ENCODE measurements around the gene CSF2RB. TPM values are rescaled to one million over a fixed set of nuclear protein-coding genes. Genes with fewer than 3 reads are reported as not detected.

CSF2RB gene
- total and polyA plus RNA-seq, 10 of the 15 experiments (the other 5 are each of a cell fraction or from before 2014, with no cell fraction given) = 0.82 to 12.5 (median 5.4) TPM

DNA sequence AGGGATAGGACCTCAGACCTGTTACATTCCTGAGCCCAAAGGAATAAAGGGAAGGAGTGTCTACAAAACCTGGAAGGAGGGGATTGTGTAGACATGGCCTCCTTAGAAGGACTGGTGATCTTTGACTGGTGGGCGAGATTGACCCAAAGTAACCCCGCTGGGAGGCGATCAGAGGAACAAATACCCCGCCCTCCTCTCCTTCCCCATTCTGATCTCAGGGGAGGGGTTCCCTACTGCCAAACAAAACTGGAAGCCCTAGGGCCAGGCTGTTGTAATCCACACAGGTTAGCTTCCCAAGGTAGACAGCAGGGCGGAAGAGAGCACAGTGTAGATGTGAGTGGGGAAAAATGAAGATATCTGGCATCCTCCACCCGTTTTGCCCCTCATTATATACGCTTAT, 28.0 kb upstream of the CSF2RB start (continued):
- TF ChIP-seq CTCF (IDR thresholded peaks at IDR 0.05 in 2 of 3, conservative IDR thresholded peaks at IDR 0.05 in 1 of 3; ENCODE audit: control insufficient read depth in 2 of 3, extremely low read depth in 1 of 3, insufficient read depth in 1 of 3, low read depth in 3 of 3, low read length in 3 of 3) (no peak), GABPA (IDR thresholded peaks at IDR 0.05; ENCODE audit: low read depth) (no peak), WRNIP1 (IDR thresholded peaks at IDR 0.05; ENCODE audit: borderline replicate concordance, low read depth, low read length) (no peak), EP300 (IDR thresholded peaks at IDR 0.05; ENCODE audit: borderline replicate concordance in 1 of 2, control insufficient read depth in 1 of 2, low read depth in 2 of 2, low read length in 2 of 2) (no peak), SIN3A (IDR thresholded peaks at IDR 0.05; ENCODE audit: low read depth, low read length) (no peak)

- BruUV-seq (replicated peaks) = no TSS peak
- Histone ChIP-seq H3K4me3 (no peak overlapping the region), H3K9ac (ENCODE audit: control insufficient read depth, insufficient read depth, low read length) (no peak overlapping the region), H3K27ac (ENCODE audit: control insufficient read depth, insufficient read depth) (no peak overlapping the region), H3K27me3 (replicated peaks in 1 of 2; ENCODE audit: control insufficient read depth in 2 of 2, insufficient read depth in 2 of 2, low read length in 1 of 2) (no peaks in the 10 kb centered on the region), H3K36me3 (ENCODE audit: control insufficient read depth in 2 of 2, insufficient read depth in 2 of 2, low read length in 1 of 2) (no peaks in the 10 kb centered on the region), H3K79me2 (ENCODE audit: control insufficient read depth, insufficient read depth, low read length) (no peaks in the 10 kb centered on the region), H3K4me1 (ENCODE audit: control insufficient read depth, insufficient read depth, low read length) (no peaks in the 10 kb centered on the region), H3K9me3 (replicated peaks; ENCODE audit: control insufficient read depth, insufficient read depth, low read length) (peaks cover 5% of the 10 kb centered on the region; the same call in 2 of the 3 replicates), H3K4me2 (ENCODE audit: control insufficient read depth, insufficient read depth) (no peak overlapping the region), H2AFZ (ENCODE audit: control insufficient read depth, low read depth, low read length) (no peak overlapping the region), H4K20me1 (ENCODE audit: control insufficient read depth, insufficient read depth) (no peaks in the 10 kb centered on the region)
- DNase-seq (ENCODE audit: low read depth, low spot score) (no peak), FAIRE-seq (no peak), ATAC-seq (no peak)
- SMC1A ChIA-PET (ENCODE audit: uncharacterized antibody, unreplicated experiment) = interaction anchor here (2.5 to 3.1 kb wide), 2 partner anchors 13 to 30 kb away, joined by 7 to 9 read pairs; no protein-coding TSS in a partner anchor
- RAD21 ChIA-PET (ENCODE audit: unreplicated experiment) = no interaction called here
- WGBS (ENCODE audit: insufficient coverage, insufficient replicate concordance, low lambda C conversion rate, missing lambda C conversion rate) = 76% methylated on average over 4 of the region's 4 CpGs
- in situ Hi-C loops (cut with MboI) (no loop called here), intact Hi-C loops (cut with micrococcal nuclease; ENCODE audit: unreplicated experiment) (no loop called here)
- POLR2A ChIA-PET = interaction anchor here (0.6 to 1.5 kb wide), 2 partner anchors 7 to 414 kb away, joined by 3 read pairs; no protein-coding TSS in a partner anchor
- CTCF ChIA-PET = interaction anchor here (1.8 kb wide), 1 partner anchor 30 kb away, joined by 7 read pairs; no protein-coding TSS in a partner anchor
- TF ChIP-seq BHLHE40 (IDR thresholded peaks at IDR 0.05; ENCODE audit: borderline replicate concordance in 1 of 2, low read depth in 2 of 2, low read length in 1 of 2) (no peak), NFIC (IDR thresholded peaks at IDR 0.05; ENCODE audit: low read depth, low read length) (no peak), STAT3 (IDR thresholded peaks at IDR 0.05; ENCODE audit: low read depth, low read length) (no peak), ETV6 (conservative IDR thresholded peaks at IDR 0.05 in 1 of 2, IDR thresholded peaks at IDR 0.05 in 1 of 2; ENCODE audit: borderline replicate concordance in 1 of 2, low read depth in 1 of 2) (no peak), CREM (IDR thresholded peaks at IDR 0.05; ENCODE audit: low read depth) (no peak), USF1 (IDR thresholded peaks at IDR 0.05; ENCODE audit: borderline replicate concordance, extremely low read length, insufficient read depth, low read depth, low read length) (no peak), NFYA (IDR thresholded peaks at IDR 0.05; ENCODE audit: borderline replicate concordance, low read depth, low read length) (no peak), NBN (IDR thresholded peaks at IDR 0.05) (no peak), WRNIP1 (IDR thresholded peaks at IDR 0.05; ENCODE audit: borderline replicate concordance, low read depth, low read length) (no peak), SMAD5 (IDR thresholded peaks at IDR 0.05; ENCODE audit: low read depth) (no peak)
- TF ChIP-seq, protein P1, sequence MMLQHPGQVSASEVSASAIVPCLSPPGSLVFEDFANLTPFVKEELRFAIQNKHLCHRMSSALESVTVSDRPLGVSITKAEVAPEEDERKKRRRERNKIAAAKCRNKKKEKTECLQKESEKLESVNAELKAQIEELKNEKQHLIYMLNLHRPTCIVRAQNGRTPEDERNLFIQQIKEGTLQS (IDR thresholded peaks at IDR 0.05; ENCODE audit: borderline replicate concordance, extremely low read depth, low read depth, low read length) = no peak
Measured at GRCh38 chr22:36886016-36886415, 27.4 kb upstream of the CSF2RB start.

Data from GM12878 (cell line).